K562 (cell line): ENCODE measurements around the gene PRRG1. TPM values are rescaled to one million over a fixed set of nuclear protein-coding genes. Genes with fewer than 3 reads are reported as not detected.

Source experiments
- polyA plus RNA-seq, 8 experiments: library from polyadenylated mRNA; depleted of rRNA in 4 of 8; stranded (reverse) in 5 of 8; unstranded in 3 of 8; fragments of >200 nt; fragmentation: Nextera tagmentation in 2 of 8; fragmentation: Illumina TruSeq in 1 of 8; extraction: Ambion mirVana in 2 of 8; extraction: Trizol in 1 of 8; gene quantifications; 2 replicates each; pipeline versions ENCODE4 v1.2.1 to v1.2.3, GENCODE V29; 2011 to 2014; ENCODE audit warnings: inconsistent platforms in 1 of 8, missing spikeins in 1 of 8
- total RNA-seq, 7 experiments: library from RNA; depleted of rRNA in 6 of 7; stranded (reverse); fragments of >200 nt in 6 of 7; fragmentation: Illumina TruSeq in 2 of 7; extraction: Trizol in 2 of 7; gene quantifications; 2 replicates each; pipeline versions ENCODE4 v1.2.1 to v1.2.3, GENCODE V29; 2011 to 2021; ENCODE audit warnings: low replicate concordance in 1 of 7

The PRRG1 gene
- total and polyA plus RNA-seq, 9 of the 15 experiments (the other 6 are each of a cell fraction or from before 2014, with no cell fraction given): 1.7 to 11.8 (median 4.2) TPM

Other genes with a start within 250 kb of the PRRG1 start
- 0.41 and 0.57 TPM in 2 replicates for gene LANCL3, start 222.3 kb downstream of the PRRG1 start, total RNA-seq (2014; rRNA removed)
- gene LANCL3, start 222.3 kb downstream of the PRRG1 start, total RNA-seq (2014; rRNA removed; fragmentation: Illumina TruSeq; extraction: Trizol): 0.76 and 0.83 TPM in 2 replicates
- gene LANCL3, start 222.3 kb downstream of the PRRG1 start, total RNA-seq (2015; rRNA removed; fragmentation: Illumina TruSeq; extraction: Trizol): 0.45 and 0.58 TPM in 2 replicates
- gene LANCL3, start 222.3 kb downstream of the PRRG1 start, total RNA-seq (2021): 1.5 TPM in 2 replicates
- gene LANCL3, start 222.3 kb downstream of the PRRG1 start, polyA plus RNA-seq (2011; rRNA removed): 0.84 and 2.7 TPM in 2 replicates
- 0.65 and 0.91 TPM in 2 replicates for gene LANCL3, start 222.3 kb downstream of the PRRG1 start, polyA plus RNA-seq (2014; fragmentation: Illumina TruSeq; extraction: Trizol)
- under 1 TPM; 0.45 to 0.50 TPM for gene LANCL3, start 222.3 kb downstream of the PRRG1 start, polyA plus RNA-seq (2014; fragmentation: Nextera tagmentation; extraction: Ambion mirVana)
- gene LANCL3, start 222.3 kb downstream of the PRRG1 start, polyA plus RNA-seq (2014; rRNA removed): 0.20 and 0.41 TPM in 2 replicates